Stimulated activated CD8-positive, alpha-beta memory T cell treated with anti-CD3 and anti-CD28 coated beads, Interleukin-15, amount 100 ng/mL, for 24 hours (primary cell): ENCODE data around the gene PI4KA.

Experiments
- DNase-seq: peaks from one replicate; pipeline ENCODE4 v3.0.0-alpha.2; 2020; ENCODE audit warnings: low read depth

PI4KA gene

GRCh38 chr22:20792966-20793728 lies 65.5 kb downstream of the PI4KA start:
- no peak for DNase-seq

GRCh38 chr22:20792221-20792965 lies 66.2 kb downstream of the PI4KA start:
- DNase-seq = no peak

- no peak for DNase-seq
Observed at GRCh38 chr22:20788627-20789344, 69.8 kb downstream of the PI4KA start.

- DNase-seq = no peak
Observed at GRCh38 chr22:20787746-20788626, 70.6 kb downstream of the PI4KA start.

- DNase-seq = no peak
Observed at GRCh38 chr22:20787223-20787622, 71.4 kb downstream of the PI4KA start.

GRCh38 chr22:20786536-20786979 lies 72.1 kb downstream of the PI4KA start:
- no peak for DNase-seq

GRCh38 chr22:20786048-20786447 lies 72.6 kb downstream of the PI4KA start:
- no peak for DNase-seq

GRCh38 chr22:20785415-20785814 lies 73.2 kb downstream of the PI4KA start:
- no peak for DNase-seq

GRCh38 chr22:20783844-20784723 lies 74.5 kb downstream of the PI4KA start:
- DNase-seq = no peak

GRCh38 chr22:20783300-20783673 lies 75.3 kb downstream of the PI4KA start:
- no peak for DNase-seq

- no peak for DNase-seq
Observed at GRCh38 chr22:20782596-20783299, 75.9 kb downstream of the PI4KA start.

GRCh38 chr22:20782083-20782482 lies 76.5 kb downstream of the PI4KA start:
- DNase-seq = no peak

- DNase-seq = no peak
Observed at GRCh38 chr22:20781272-20781990, 77.2 kb downstream of the PI4KA start.

GRCh38 chr22:20779818-20780158 lies 78.8 kb downstream of the PI4KA start:
- DNase-seq = no peak

GRCh38 chr22:20779014-20779817 lies 79.4 kb downstream of the PI4KA start:
- DNase-seq = no peak

GRCh38 chr22:20777420-20778177 lies 81.0 kb downstream of the PI4KA start:
- DNase-seq = no peak

GRCh38 chr22:20776624-20777405 lies 81.8 kb downstream of the PI4KA start:
- DNase-seq = no peak
